HG03097 (cell line): ENCODE results near the gene GRIP2.

Source experiments
- ATAC-seq: cut with Tn5 transposase; IDR thresholded peaks from one replicate; pipeline ENCODE4 v1.9.1; 2021; ENCODE audit not compliant: unreplicated experiment, low FRiP score

The GRIP2 gene

DNA sequence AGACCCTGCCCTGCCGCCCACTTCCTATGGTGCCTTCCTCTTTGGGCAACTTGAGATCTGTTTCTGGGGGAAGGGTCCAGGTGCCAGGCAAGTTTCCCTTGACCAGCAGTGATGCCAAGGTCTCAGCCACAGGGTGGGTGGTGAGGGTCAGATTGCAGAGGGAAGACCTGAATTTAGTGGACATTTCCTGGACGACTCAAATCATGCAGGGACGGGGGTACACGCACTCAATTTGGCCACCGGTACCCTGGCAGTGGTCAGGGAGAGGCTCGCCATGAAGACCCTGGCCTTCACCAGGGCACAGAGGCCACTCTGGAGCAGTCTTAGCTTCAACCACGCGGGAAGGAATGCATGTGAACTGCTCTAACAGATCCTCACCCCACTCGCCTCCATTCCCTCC lies 1.5 kb upstream of the GRIP2 start:
- ATAC-seq, result no peak

DNA sequence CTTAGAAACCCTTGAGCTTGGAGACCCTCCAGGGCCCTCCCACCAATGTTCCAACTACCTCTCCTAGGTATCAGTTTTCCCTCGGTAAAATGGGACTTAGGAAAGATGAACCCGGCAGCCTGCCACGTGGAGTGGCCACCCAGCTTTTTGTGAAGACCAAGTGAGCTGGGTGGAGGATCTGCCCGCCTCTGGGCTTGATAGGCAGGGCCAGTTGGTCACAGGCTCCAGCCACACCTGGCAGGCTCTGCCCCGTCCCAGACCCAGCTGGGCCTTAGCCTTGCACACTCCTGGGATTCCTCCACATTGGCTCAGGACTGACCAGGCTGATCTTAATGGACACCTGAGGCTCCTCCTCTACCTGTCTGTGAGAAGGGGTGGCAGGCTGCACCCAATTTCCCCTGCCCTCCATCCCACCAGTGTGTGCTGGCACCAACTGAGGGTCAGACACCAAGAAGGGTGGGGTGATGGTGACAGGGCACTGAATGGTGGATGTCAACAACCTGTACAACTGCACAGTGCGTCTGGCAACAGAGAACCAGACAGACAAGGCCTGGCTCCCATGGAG lies 761 bp upstream of the GRIP2 start:
- ATAC-seq, result no peak

DNA sequence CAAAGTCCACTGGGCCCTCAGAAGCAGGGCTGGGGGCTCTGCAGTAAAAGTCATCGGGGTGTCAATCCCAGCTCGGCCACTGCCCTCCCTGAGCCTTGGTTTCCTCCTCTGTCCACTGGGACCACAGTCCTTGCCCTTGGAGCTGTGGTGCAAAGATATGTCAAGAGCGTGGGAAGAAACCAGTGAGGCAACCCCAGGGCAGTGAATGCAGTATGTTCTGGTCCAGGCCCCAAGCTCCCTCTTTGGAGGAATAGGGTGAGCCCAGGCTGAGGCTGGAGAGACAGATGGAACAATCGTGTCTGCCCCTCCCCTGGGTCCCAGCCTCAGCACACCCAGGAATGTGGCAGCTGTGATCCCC lies 779 bp downstream of the GRIP2 start:
- ATAC-seq, result no peak

DNA sequence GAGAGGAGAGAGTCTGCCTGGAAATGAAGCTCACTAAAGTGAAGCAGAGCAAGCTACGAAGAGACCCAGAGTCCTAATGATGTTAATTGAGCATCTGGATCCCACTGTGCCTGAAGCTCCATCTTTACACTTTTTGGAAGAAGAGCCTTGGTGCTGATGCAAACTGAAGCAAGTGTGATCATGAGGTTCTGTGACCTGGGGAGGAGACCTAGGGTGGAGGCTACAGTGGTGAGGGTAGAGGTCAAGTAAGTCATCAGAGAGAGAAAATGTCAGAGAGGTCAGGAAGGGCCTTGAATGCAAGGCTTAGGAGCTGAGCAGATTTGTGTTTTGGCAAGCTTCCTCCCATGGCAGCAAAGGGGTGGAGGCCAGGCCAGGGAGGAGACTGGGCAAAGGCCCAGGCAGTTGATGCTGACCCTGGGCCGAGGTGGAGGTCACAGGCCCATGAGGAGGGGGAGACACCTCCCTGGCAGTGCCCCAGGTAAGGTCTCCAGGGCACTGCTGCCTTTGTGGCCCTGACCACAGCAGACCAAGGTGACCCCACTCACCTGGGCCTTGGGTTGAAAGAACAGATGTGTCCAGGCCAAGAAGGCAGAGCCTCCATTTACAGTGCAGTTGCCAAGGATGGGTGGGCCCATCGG lies 1.6 kb downstream of the GRIP2 start:
- ATAC-seq, result no peak

DNA sequence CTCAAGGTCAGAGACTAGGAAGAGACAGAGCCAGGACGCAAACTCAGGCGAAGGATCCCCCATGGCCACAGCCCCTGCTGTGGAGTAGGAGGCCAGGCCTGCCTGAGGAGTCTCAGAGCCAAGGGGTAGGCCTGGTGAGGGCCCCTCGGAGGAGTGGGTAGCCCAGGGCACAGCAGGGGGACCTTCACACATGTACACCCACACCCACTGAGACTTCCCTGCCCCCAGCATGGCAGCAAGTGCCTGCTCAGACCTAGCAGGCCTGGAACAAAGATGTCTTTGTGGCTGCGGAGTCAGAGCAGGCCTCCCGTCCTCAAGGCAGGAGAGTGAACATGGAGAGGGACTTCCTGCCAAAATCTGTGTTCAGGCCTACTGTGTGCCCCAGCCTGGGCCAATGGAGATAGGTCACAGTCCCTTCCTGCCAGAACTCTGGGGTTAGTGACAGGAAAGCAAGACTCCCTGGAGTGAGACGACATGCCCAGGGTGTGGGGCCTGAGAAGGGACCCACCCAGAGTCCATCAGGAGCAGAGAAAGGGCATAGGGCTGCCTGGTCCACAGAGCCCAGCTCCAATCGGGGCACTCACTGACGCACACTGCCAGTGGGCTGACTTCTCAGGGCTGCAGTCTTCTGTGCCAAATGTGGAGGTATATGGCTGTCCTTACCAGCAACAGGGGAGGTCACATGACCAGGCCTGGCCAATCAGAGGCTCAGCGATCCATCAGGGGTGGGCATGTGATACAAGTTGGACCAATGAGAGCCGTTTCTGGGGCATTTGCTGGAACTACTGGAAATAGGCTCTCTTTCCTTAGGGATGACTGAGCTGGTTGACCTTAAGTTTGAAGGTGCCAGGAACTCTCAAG lies 2.3 kb downstream of the GRIP2 start:
- ATAC-seq, result no peak

DNA sequence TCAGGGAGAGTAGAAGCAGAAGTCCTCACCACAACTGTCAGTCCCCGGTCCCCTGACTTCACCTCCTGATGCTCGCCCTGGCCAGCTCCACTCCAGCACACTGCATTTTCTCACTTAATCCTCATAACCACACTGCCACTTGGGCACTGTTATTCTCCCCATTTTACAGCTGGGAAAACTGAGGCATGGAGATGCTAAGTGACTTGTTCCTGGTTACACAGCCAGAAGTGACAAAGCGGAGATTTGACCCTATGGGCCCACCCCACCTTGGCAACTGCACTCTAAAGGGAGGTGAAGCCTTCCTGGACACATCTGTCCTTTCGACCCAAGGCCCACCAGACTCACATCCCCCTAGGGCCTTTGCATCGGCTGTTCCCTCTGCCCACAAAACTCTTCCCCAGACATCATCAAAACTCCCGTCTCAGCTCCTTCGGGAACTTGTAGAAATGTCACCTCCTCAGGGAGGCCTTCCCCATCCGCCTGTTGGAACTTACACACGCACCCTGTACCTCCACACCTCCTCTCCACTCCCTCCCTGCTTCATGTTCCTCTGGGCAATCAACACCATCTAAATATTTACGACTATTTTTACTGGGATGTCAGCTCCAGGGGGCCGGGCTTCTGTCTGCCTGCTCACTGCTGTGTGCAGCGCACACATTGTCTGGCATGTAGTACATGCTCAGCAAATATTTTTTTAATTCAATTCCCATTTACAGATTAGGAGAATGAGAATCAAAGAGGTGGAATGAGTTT lies 3.1 kb downstream of the GRIP2 start:
- ATAC-seq, result no peak

DNA sequence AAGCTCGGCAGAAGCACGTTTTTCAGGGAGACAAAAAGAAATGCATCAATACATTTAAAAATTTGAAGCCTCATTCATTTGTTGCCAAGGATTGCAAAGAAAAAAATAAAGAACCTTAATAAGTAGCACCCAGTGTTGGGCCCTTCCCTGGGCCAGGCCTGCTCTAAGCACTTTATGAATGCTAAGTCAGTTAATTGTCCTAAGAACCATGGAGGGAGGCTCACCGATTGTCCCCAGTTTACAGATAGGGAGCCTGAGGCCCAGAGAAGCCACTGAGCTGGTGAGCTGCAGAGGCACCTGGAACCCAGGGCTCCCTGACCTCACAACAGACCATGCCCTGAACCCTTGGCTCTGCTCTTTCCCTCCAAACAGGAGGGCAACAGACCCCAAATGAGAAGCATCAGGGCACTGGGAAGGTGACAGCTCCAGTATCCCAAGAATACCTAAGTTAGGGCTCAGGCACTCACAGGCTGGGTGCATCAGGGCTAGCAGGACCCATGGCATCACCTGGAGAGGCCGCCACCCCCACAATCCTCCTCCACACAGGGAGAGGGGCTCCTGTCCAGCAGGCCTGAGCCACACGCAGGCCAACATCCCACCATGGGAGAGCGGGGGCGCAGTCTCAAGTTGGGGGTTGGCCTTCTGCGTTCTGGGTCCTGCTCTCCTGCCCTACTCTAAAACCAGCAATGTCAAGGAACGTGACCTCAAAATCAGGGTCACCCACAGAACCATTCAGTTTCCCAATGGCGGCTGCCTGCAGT lies 3.9 kb downstream of the GRIP2 start:
- ATAC-seq, result no peak

DNA sequence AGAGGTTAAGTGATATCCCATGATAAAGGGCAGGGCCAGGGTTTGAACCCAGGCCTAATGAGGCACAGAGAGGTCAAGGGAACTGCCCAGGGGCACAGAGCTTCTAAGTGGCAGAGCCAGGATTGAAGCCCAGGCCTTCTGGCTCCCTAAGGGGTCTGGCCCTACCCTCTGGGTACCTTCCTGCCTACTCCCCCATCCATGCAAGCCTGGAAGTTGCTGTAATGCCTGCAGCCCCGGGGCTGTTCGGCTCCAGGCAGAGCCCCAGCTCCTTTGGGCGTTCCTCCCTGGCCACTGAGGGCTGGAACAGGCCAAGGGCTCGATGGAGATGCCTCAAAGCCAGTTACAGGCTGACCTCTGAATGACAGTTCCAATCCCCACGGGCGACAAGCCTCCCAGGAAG lies 4.5 kb downstream of the GRIP2 start:
- no peak for ATAC-seq

DNA sequence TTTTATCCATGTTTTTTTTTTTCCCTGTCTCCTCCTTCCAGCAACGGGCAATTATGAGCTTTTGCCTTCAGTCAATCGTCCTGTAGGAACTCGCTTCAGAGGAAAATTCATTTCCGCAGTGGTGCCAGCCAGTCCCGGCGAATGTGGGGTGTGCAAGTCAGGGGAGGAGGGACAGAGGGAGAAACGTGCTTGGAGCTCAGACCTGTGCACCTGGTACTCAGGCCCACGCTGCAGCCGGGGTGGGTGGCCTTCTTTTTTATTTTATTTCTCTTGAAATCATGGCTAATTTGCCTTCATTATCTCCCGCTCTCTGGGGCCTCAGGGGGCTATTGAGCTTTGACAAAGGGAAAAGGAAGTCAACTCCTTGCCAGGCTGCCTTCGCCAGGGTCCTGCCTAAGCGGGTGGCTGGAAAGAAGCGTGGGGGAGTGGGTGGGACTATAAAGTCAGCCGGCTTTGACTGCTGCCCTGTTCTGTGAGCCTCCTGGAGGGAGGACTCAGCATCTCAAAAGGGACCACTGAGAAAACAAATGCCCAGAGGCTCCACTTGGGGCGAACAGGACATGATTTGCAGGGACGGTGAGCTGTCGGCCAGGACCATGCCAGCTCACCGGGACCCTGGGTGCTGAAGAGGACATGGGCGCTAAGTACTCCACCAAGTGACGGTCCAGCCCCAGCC lies 5.5 kb downstream of the GRIP2 start:
- ATAC-seq, result no peak

DNA sequence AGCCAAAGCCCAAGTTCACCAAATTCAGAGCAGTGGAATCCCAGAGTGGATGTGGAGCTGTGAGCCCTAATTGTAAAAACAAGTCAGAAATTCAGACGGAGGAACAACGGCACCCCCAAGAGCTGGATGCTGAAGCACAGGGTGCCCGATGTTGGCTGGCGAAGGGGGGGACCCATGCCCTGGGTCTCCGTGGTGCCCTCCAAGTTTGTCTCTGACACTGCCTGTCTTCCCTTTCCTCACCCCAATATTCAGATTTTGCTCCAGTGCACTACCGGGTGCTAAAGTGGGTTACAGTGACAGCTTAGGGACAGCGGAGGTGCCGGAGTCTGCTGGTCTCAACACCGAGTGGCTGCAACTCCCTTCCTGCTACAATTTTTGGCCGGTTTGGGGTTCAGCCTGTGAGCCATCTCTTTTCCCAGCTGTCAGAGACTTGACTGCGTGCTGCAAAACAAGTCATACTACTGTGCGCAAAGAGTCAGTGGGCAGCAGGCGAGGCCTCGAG lies 6.6 kb downstream of the GRIP2 start:
- no peak for ATAC-seq

DNA sequence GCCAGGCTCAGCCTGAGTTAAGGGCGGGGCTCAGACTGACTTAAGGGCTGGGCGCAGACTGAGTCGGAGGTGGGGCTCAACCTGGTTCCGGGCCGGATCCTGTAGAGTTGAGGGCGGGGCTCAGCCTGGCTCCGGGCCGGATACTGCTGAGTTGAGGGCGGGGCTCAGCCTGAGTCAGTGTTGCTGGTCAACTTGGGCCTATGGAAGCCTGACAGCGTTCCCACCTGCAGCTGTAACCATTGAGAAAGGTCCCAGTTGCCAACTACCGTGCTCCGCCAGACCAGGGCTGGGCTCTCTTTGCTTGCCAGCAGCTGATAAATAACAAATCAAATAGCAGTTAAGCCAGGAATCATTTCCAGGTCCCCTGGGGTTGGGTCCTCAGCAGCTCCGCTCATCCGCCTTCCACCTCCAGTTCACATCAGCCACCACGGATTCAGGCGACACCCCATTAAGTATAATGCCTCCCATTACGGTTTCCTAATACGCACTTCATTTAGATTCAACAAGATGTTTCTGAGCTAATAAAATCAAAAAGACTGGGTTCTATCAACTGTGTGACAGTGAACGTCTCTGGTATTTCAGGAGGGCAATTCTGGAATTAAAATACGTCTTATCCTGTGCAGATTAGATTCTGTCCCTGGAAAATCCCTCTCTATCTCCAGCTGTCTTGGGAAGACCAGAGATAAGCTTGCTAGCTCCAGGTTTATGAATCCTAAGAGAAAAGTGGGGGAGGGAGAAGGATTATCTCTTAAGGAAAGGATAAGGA lies 7.3 kb downstream of the GRIP2 start:
- ATAC-seq, result no peak

DNA sequence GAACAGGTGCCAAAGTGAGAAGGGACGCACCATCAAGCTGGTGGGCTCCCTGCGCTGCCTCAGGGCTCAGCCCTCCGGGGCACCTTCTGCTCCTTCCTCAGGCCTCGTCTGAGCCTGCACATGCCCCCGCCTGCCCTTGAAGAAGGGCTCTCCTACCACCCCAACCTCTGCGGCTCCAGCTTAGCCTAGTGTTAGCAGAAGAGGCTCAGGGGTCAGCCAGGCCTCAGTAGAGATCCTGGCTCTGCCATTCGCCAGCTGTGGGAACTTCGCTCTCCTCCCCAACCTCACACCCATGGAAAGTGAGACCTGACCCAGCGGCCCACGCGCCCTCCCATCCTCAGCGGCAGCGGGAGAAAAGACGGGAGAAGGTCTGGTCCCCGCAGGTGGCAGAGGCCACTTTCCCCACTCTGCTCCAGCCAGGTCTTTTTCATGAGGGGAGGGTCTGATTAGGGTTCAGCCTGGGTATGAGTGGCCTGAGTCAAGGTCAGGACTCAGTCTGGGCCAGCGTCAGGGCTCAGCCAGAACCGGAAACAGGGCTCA lies 8.2 kb downstream of the GRIP2 start:
- ATAC-seq, result no peak

DNA sequence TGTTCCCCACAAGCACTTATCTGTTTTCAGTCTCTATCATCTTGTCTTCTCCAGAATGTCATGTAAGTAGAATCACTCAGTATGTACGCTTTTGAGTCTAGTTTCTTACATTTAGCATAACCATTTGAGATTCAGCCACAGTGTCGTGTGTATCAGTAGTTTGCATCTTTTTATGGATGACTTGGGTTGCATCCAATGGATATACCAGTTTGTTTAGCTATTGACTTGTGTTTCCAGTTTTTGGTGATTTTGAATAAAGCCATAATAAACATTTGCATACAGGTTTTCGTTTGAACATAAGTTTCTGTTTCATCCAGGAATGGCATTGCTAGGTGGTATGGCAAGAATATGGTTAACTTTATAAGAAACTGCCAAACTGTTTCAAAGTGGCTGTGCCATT lies 12.1 kb downstream of the GRIP2 start:
- ATAC-seq, result no peak

DNA sequence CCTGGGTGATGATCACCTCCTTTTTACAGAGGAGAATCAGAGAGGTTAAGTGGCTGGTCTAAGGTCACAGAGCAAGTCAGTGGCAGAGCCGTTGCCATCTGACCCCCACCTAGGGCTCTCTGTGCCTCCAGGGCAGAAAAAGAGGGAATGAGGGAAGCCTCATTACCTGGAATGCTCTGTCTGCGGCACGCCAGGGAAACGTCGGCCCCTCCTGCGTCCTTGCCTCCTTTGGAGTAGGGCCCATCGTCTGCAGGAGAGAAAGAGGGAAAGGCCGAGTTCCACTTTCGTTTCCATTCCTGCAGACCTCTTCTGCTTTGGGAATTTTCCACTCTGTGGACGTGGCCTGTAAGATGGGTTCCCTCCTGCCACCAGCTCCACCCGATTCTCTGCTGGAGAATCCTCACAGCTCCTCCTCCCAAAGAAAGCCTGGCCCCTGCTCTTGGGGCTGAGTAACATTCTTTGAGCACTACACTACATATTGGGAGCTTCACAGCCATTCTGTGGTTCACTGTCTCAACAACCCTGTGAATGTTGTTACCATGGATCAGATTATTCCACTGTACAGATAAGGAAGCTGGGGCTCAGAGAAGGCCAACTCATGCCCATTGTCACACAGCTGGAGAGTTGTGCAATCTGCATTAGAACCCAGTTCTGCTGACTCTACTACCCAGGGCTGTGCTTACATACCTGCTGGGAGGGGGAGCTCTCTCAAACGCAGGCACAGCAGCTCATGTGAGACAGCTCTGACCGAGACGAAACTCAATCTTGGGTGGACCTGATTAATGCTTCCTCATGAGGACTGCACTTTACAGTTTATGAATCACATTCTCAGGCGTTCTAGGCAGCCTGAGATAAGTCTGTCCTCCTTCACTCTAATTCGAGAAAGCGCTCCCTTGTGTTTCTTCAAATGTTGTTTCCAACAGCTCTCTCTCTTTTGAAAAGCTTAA lies 14.2 kb downstream of the GRIP2 start:
- ATAC-seq, result no peak

DNA sequence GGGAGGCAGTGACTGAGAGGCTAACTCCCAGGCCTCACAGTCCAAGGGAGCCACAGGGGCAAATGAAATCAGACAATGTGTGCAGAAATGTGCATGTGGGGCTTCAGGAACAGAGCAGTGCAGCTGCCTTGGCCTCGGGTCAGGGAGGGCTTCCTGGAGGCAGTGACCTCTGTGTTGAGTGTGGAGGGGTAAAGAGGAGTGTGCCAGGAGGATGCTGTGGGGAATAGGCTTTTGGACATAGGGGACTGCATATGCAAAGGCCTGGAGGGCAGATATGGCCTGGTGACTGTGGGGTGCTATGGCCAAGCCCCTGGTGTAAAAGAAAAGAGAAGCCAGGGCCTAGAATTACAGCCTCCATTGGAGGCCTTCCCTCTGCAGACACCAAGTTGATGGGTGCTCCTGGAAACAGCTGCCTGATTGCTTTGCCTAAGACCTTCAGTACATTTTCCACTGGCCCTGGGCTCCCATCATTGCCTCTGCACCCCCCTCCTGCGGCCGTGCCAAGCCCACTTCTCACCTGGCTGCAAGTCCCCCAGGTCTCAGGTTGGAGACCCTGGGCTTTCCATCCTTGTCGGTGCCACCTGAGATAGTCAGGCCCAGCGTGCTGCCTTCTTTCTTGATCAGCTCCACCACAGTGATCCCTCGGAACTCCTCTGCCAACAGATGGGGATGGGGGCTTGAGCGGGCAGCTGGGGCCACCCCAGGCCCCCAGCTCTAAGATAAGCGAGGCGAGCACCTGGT lies 15.1 kb downstream of the GRIP2 start:
- no peak for ATAC-seq

DNA sequence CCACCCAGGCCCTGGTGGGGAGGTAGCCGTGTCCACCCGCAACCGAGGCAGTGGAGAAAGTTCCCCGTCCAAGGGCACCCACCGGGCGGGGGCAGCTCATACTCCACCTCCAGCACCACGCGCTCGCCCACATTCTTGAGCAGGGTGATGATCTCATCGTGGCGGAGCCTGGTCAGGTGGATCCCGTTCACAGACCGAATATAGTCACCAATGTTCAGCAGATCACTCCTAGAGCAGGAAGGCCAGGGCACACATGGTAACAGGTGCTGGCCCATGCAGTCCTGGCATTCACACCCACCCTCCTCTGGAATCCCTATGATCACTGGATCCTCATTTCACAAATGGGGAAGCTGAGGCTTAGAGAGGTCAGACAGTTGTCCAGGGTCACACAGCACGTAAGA lies 15.8 kb downstream of the GRIP2 start:
- ATAC-seq, result no peak

DNA sequence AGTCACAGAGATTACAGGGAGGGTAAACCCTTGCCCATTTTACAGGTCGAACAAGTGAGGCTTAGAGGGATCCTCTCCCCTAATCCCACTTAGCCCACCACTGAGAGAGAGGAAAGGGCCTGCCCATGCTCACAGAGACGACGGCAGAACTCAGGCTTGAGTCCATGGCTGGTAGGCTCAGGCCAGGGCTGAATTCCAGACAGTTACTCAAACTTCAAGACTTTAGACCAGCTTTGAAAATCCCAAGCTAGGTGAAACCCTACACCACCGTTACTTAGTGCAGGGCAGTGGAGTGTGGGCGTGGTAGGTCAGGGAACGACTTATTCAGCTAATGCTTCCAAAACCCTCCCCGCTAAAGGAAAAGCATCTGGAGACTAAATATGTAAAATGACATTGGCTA lies 16.4 kb downstream of the GRIP2 start:
- ATAC-seq, result no peak
